Uterus (tissue), 4 donors: ENCODE results near the gene DOK7. TPM values are rescaled to one million over a fixed set of nuclear protein-coding genes. Genes with fewer than 3 reads are reported as not detected.

Experiments used
- DNase-seq, 2 donors: peaks; one replicate each; pipeline ENCODE4 v3.0.0-alpha.2; 2019 to 2020
- H3K27ac ChIP-seq, 2 donors: fragments of 200-600 bp; sonication (generic); 1 replicate in 1 of 2; 2 replicates in 1 of 2; pipeline ENCODE4 v1.5.1; 2016 to 2018
- H3K27me3 ChIP-seq, 2 donors: fragments of 200-600 bp; sonication (generic); one replicate each; pipeline ENCODE4 v1.5.1; 2018 to 2019; ENCODE audit warnings: control low read depth in 1 of 2
- H3K36me3 ChIP-seq, 2 donors: fragments of 200-600 bp; sonication (generic); one replicate each; pipeline ENCODE4 v1.5.1; 2019; ENCODE audit warnings: control low read depth in 1 of 2
- H3K4me1 ChIP-seq, 2 donors: fragments of 200-600 bp; sonication (generic); one replicate each; pipeline ENCODE4 v1.5.1; 2018 to 2019; ENCODE audit warnings: control low read depth in 1 of 2
- H3K4me3 ChIP-seq, 2 donors: fragments of 200-600 bp; sonication (generic); 1 replicate in 1 of 2; 2 replicates in 1 of 2; pipeline ENCODE4 v1.5.1; 2018 to 2019; ENCODE audit warnings: mild to moderate bottlenecking in 1 of 2
- H3K9me3 ChIP-seq, 2 donors: fragments of 200-600 bp; sonication (generic); one replicate each; pipeline ENCODE4 v1.5.1; 2019; ENCODE audit warnings: control low read depth in 1 of 2
- CTCF ChIP-seq, 4 experiments: fragments of 200-600 bp in 2 of 4; fragments of 450-650 bp in 2 of 4; sonication (generic) in 2 of 4; IDR thresholded peaks; one replicate each; pipeline ENCODE4 v1.5.1; 2016 to 2019; ENCODE audit warnings: antibody characterized with exemption in 4 of 4, mild to moderate bottlenecking in 2 of 4, moderate library complexity in 1 of 4
- POLR2A ChIP-seq, 2 donors: fragments of 450-650 bp; IDR thresholded peaks; one replicate each; pipeline ENCODE4 v1.6.1; 2016; ENCODE audit warnings: antibody characterized with exemption in 2 of 2, mild to moderate bottlenecking in 1 of 2, moderate library complexity in 1 of 2
- intact Hi-C: fragments of 100-400 bp; cut with DNase I; formaldehyde crosslinking; loops from one replicate; pipeline ENCODE4 v1.15.1; 2023; ENCODE audit warnings: low total_unique reads
- total RNA-seq, 4 donors: library from RNA; depleted of rRNA in 3 of 4; stranded (reverse); fragments of >200 nt in 3 of 4; gene quantifications; one replicate each; pipeline versions ENCODE4 v1.1.0 to v1.2.4, GENCODE V29; 2014 to 2023
- donor health status: DM: yes; HTN: yes; CAD: no.

The DOK7 gene
- total RNA-seq, 4 donors from 2014 or later = 0.26 to 3.9 (median 0.85) TPM; not detected in 1

GRCh38 chr4:3492741-3493719, 29.9 kb downstream of the DOK7 start:
- H3K27me3 ChIP-seq = peaks cover 6 to 7% of the 10 kb centered on the region in 2 donors
- no peaks in the 10 kb centered on the region for H3K36me3 ChIP-seq
- no peak overlapping the region for H3K27ac ChIP-seq
- H3K4me1 ChIP-seq = no peaks in the 10 kb centered on the region
- no peak overlapping the region for H3K4me3 ChIP-seq
- TF ChIP-seq CTCF (IDR thresholded peaks at IDR 0.05) = no peak
- TF ChIP-seq POLR2A (IDR thresholded peaks at IDR 0.05) = no peak
- H3K9me3 ChIP-seq = no peaks in the 10 kb centered on the region
- DNase-seq = no peak
- intact Hi-C loops = no loop called here

- Histone ChIP-seq H3K9me3 (no peaks in the 10 kb centered on the region), H3K4me3 (no peak overlapping the region), H3K36me3 (no peaks in the 10 kb centered on the region), H3K4me1 (no peaks in the 10 kb centered on the region), H3K27ac (no peak overlapping the region), H3K27me3 (peaks cover 6 to 7% of the 10 kb centered on the region in 2 donors)
- no peak for DNase-seq
- TF ChIP-seq CTCF (IDR thresholded peaks at IDR 0.05) = no peak
- no peak for TF ChIP-seq POLR2A (IDR thresholded peaks at IDR 0.05)
- intact Hi-C loops = no loop called here
Observed at GRCh38 chr4:3493720-3494461, 30.8 kb downstream of the DOK7 start.

DNA sequence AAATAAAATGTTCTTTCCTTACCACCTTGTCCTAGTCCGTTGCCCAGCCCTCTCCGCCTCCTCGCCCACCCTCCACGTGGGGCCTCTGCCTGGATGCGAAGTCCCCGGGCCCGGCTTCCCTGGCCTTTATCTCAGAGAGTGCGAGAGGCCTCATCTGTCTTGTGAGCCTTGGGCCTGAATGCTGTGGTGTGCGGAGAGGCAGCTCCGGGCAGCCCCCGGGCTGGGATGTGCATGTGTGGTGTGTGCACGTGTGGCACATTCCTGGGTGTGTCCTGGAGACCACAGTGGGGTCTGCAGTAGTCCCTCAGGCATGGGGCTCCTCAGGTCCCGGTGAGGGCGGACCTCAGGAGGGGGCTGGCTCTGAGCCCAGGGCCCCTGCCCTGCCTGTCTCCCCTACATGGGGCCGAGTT, 31.4 kb downstream of the DOK7 start:
- DNase-seq = no peak
- no peak for TF ChIP-seq CTCF (IDR thresholded peaks at IDR 0.05)
- TF ChIP-seq POLR2A (IDR thresholded peaks at IDR 0.05) = no peak
- H3K27me3 ChIP-seq = peaks cover 6 to 7% of the 10 kb centered on the region in 2 donors

GRCh38 chr4:3495204-3495975, 32.3 kb downstream of the DOK7 start:
- peaks cover 6 to 7% of the 10 kb centered on the region in 2 donors for H3K27me3 ChIP-seq
- intact Hi-C loops = no loop called here

More for the DNA sequence above, 31.4 kb downstream of the DOK7 start:
- Histone ChIP-seq H3K9me3 (no peaks in the 10 kb centered on the region), H3K27ac (no peak overlapping the region), H3K4me3 (no peak overlapping the region), H3K36me3 (no peaks in the 10 kb centered on the region), H3K4me1 (no peaks in the 10 kb centered on the region)
- intact Hi-C loops = no loop called here

More at GRCh38 chr4:3495204-3495975, 32.3 kb downstream of the DOK7 start:
- no peak for TF ChIP-seq CTCF (IDR thresholded peaks at IDR 0.05)
- TF ChIP-seq POLR2A (IDR thresholded peaks at IDR 0.05) = no peak
- Histone ChIP-seq H3K27ac (no peak overlapping the region), H3K4me3 (no peak overlapping the region), H3K9me3 (no peaks in the 10 kb centered on the region), H3K4me1 (no peaks in the 10 kb centered on the region), H3K36me3 (no peaks in the 10 kb centered on the region)
- no peak for DNase-seq
